ENCODE data around the gene ASCL5.

Gene ASCL5

DNA sequence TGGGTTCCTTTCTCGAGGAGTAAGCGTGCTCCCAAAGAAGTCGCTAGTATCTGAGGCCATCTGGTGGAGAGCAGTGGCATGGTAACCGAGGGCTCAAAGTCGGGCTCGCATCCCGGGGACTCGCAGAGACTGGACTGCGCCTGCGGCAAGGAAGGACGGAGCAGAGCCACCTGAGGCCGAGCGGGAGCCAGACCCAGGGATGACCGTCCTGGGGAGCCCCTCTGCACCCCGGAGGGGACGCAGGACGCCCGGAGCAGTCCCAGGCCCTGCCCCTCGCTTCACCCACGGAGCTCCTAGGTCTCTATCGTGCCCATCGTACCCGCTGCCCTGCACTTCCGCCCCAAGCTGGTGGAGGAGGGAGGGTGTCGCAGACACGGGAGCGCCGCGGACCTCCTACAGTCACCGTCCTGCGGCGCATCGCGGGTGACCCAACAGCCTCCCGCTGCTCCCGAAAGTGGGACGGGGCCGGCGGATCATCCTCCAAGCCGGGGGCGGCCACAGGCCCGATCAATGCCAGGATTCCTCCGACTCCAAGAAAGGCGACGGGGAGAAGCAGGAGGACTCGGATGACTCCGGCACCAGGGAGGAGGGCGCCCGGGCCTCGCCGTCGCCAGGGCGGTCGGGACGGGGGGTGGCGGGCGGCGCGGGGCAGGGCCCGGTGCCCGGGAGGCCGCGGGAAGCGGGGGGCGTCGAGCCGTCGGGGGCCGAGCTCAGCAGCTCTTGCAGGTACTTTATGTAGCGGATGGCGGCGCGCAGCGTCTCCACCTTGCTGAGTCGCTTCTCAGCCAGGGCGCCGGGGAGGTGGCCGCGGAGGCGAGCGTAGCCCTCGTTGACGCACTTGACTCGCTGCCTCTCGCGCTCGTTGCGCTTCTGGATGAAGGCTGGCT, 12.5 kb downstream of the ASCL5 start:
- CTCF ChIA-PET, result interaction anchor here (0.6 to 8.1 kb wide), 21 partner anchors 11 to 555 kb away, joined by 3 to 88 read pairs (median 4); no protein-coding TSS in a partner anchor

DNA sequence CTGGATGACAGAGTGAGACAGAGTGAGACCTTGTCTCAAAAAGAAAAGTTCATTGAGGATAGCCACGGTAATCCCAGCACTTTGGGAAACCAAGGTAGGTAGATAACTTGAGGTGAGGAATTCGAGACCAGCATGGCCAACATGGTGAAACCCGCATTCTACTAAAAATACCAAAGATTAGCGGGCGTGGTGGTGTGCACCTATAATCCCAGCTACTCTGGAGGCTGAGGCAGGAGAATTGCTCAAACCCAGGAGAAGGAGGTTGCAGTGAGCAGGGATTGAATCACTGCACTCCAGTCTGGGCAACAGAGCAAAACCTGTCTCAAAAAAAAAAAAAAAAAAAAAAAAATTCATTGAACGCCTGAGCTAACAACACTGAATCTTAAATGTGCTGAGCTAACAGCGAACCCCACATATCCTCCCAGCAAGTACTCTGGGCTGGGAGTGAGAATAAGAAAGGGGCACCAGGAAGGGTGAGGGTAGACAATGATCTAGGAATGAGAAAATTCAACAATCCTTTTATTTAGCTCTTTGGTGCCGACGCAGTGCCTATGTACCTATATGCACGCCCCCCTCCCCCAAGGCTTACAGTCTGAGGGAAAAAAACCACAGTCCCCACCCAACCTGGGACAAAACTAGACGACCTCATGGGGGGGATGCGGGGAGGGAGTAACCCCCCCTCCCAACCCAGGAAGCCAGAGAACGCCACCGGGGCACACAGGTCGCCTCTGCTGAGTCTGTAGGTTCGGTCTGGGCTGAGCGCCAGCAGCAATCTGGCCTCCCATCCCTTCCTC, 13.3 kb downstream of the ASCL5 start:
- CTCF ChIA-PET, result interaction anchor here (0.9 to 8.1 kb wide), 16 partner anchors 12 to 554 kb away, joined by 3 to 88 read pairs (median 5); no protein-coding TSS in a partner anchor
- TF ChIP-seq, protein P1, sequence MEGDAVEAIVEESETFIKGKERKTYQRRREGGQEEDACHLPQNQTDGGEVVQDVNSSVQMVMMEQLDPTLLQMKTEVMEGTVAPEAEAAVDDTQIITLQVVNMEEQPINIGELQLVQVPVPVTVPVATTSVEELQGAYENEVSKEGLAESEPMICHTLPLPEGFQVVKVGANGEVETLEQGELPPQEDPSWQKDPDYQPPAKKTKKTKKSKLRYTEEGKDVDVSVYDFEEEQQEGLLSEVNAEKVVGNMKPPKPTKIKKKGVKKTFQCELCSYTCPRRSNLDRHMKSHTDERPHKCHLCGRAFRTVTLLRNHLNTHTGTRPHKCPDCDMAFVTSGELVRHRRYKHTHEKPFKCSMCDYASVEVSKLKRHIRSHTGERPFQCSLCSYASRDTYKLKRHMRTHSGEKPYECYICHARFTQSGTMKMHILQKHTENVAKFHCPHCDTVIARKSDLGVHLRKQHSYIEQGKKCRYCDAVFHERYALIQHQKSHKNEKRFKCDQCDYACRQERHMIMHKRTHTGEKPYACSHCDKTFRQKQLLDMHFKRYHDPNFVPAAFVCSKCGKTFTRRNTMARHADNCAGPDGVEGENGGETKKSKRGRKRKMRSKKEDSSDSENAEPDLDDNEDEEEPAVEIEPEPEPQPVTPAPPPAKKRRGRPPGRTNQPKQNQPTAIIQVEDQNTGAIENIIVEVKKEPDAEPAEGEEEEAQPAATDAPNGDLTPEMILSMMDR (IDR thresholded peaks at IDR 0.05; ENCODE audit: control extremely low read depth, extremely low read depth, low read depth, missing control alignments), result no peak
- POLR2A ChIA-PET, result no interaction called here
- no peak for DNase-seq (ENCODE audit: extremely low spot score)

More for the DNA sequence above, 12.5 kb downstream of the ASCL5 start:
- TF ChIP-seq, protein P1 (IDR thresholded peaks at IDR 0.05; ENCODE audit: control extremely low read depth, extremely low read depth, low read depth, missing control alignments), result peak; percentile 86
- POLR2A ChIA-PET, result no interaction called here
- DNase-seq (ENCODE audit: extremely low spot score), result peak; percentile 87

DNA sequence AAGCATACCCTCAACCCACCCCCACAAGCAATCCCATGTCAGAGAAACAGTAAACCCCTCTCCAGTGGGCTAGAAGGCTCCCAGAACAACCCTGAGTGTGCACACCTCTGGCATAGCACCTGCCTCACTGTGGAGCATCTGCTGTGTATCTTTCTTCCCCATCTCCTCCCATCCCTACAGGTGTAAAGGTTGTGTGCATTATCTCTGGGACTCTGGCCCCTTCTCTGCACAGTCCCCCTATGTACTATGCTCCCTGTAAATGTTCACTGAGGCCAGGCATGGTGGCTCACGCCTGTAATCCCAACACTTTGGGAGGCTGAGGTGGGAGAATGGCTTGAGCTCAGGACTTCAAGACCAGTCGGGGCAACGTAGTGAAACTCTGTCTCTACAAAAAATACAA, 14.1 kb downstream of the ASCL5 start:
- POLR2A ChIA-PET, result no interaction called here
- CTCF ChIA-PET, result interaction anchor here (1.0 to 8.1 kb wide), 8 partner anchors 14 to 553 kb away, joined by 3 to 88 read pairs (median 12); no protein-coding TSS in a partner anchor
- TF ChIP-seq, protein P1 (IDR thresholded peaks at IDR 0.05; ENCODE audit: control extremely low read depth, extremely low read depth, low read depth, missing control alignments), result no peak
- no peak for DNase-seq (ENCODE audit: extremely low spot score)

DNA sequence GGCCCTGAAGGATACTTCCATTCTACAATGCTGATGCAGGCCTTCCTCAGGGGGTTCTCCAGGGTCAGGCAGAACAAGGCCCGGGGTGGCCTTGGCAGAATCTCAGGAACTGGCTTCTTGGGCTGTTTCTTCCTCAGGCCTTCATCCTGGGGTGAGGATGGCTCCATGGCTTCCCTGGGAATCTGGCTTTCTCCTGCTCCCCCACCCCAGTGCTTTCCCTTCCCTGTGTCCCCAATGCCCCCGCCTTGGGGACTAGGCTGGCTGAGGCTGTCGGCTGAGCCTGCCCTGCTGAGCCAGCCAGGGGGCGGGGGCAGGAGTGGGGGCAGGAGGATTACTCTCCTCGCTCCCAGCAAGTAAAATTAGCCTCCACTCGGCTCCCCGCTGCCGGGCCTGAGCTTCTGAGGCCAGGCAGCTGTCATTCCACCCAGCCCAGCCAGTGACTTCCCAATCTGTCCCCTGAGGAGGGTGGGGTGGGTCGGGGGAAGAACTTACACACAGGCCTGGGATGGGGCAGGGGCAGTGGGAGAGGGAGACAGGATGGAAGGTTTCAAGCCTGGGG, 14.7 kb downstream of the ASCL5 start, which contains the start of gene CACNA1S:
TSS of gene CACNA1S (minus strand) at position 254 of the 559 bp plus-strand sequence. CDS start at position 167, 87 bp downstream.
- TF ChIP-seq, protein P1 (IDR thresholded peaks at IDR 0.05; ENCODE audit: control extremely low read depth, extremely low read depth, low read depth, missing control alignments), result no peak
- DNase-seq (ENCODE audit: extremely low spot score), result no peak
- POLR2A ChIA-PET, result no interaction called here
- CTCF ChIA-PET, result interaction anchor here (2.7 to 8.1 kb wide), 3 partner anchors 13 to 141 kb away, joined by 20 to 88 read pairs (median 59); no protein-coding TSS in a partner anchor

DNA sequence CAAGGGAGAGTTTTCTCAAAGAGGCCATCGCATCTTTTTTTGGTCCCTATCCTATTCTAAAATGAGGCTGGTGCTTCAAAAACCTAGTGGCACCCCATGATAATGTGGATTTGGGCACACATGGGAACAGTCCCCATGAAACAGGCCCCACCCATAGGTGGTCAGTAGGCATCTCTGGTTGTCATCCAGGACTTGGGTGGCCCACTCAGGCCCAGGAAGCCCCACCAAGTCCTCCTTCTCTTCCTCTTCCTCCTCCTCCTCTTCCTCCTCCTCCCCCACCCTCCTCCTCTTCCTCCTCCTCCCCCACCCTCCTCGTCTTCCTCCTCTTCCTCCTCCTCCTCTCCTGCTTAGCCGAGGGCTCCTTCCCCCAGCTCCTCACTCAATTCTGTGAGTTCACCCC, 15.3 kb downstream of the ASCL5 start:
- POLR2A ChIA-PET, result no interaction called here
- DNase-seq (ENCODE audit: extremely low spot score), result no peak
- CTCF ChIA-PET, result interaction anchor here (1.6 to 1.8 kb wide), 3 partner anchors 8 to 27 kb away, joined by 4 to 6 read pairs (median 5); no protein-coding TSS in a partner anchor
- TF ChIP-seq, protein P1 (IDR thresholded peaks at IDR 0.05; ENCODE audit: control extremely low read depth, extremely low read depth, low read depth, missing control alignments), result no peak

DNA sequence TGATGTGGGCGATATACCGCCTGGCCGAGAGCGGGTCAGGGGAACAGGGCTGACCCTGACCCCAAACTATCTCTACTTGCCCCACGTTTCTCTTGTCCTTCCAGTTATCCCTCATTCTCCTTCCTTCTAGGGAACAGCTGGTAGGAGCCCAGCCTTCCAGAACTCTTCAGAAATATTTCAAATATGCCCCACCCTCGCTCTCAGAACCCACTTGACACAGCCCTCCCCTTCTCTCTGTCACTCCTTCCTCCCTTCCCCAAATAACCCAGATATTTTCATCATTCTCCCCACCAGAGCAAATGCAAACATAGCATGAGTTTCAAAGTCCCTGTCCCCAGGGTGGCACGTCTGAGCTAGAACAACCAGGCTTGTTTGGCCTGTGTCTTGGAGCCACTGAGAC, 15.8 kb downstream of the ASCL5 start:
- POLR2A ChIA-PET, result no interaction called here
- CTCF ChIA-PET, result interaction anchor here (1.6 to 1.8 kb wide), 3 partner anchors 8 to 26 kb away, joined by 4 to 6 read pairs (median 5); no protein-coding TSS in a partner anchor
- TF ChIP-seq, protein P1 (IDR thresholded peaks at IDR 0.05; ENCODE audit: control extremely low read depth, extremely low read depth, low read depth, missing control alignments), result no peak
- no peak for DNase-seq (ENCODE audit: extremely low spot score)
